Glutamatergic neuron (in vitro differentiated cells): ENCODE measurements around the gene CHST8. TPM values are rescaled to one million over a fixed set of nuclear protein-coding genes. Genes with fewer than 3 reads are reported as not detected.
A peak's percentile ranks its signal among the peaks of the same experiment; 100 is the strongest.

Experiments used
- DNase-seq: peaks from one replicate; pipeline ENCODE4 v3.0.0; 2022
- H3K27ac Mint-ChIP-seq: one replicate; pipeline ENCODE4 v1.8.0; 2020; ENCODE audit warnings: mild to moderate bottlenecking, mixed read lengths, inconsistent platforms; ENCODE audit not compliant: unreplicated experiment
- H3K27me3 Mint-ChIP-seq: one replicate; pipeline ENCODE4 v1.8.0; 2020; ENCODE audit warnings: mild to moderate bottlenecking, moderate library complexity, mixed read lengths, inconsistent platforms; ENCODE audit not compliant: unreplicated experiment
- H3K36me3 Mint-ChIP-seq: one replicate; pipeline ENCODE4 v1.8.0; 2020; ENCODE audit warnings: mild to moderate bottlenecking, mixed read lengths, inconsistent platforms; ENCODE audit not compliant: unreplicated experiment
- H3K4me1 Mint-ChIP-seq: one replicate; pipeline ENCODE4 v1.8.0; 2020; ENCODE audit warnings: mild to moderate bottlenecking, low read depth, mixed read lengths, inconsistent platforms; ENCODE audit not compliant: unreplicated experiment
- H3K4me3 Mint-ChIP-seq: one replicate; pipeline ENCODE4 v1.8.0; 2020; ENCODE audit warnings: mild to moderate bottlenecking, mixed read lengths, inconsistent platforms; ENCODE audit not compliant: unreplicated experiment
- H3K9me3 Mint-ChIP-seq: one replicate; pipeline ENCODE4 v1.8.0; 2020; ENCODE audit warnings: mild to moderate bottlenecking, moderate library complexity, mixed read lengths, inconsistent platforms; ENCODE audit not compliant: unreplicated experiment
- CTCF ChIP-seq: fragments of 200-600 bp; sonication (generic); IDR thresholded peaks from one replicate; pipeline ENCODE4 v1.5.0; 2021; ENCODE audit not compliant: partially characterized antibody, unreplicated experiment
- total RNA-seq: library from RNA; stranded (reverse); fragmentation: NEBNext Ultra II Directional; extraction: Animal tissue kit (Norgen Biotek cat#: 25700); gene quantifications from one replicate; pipeline ENCODE4 v1.2.1, GENCODE V29; 2021; ENCODE audit not compliant: unreplicated experiment

The CHST8 gene
- total RNA-seq, 1 donor from 2014 or later, result 235 TPM

DNA sequence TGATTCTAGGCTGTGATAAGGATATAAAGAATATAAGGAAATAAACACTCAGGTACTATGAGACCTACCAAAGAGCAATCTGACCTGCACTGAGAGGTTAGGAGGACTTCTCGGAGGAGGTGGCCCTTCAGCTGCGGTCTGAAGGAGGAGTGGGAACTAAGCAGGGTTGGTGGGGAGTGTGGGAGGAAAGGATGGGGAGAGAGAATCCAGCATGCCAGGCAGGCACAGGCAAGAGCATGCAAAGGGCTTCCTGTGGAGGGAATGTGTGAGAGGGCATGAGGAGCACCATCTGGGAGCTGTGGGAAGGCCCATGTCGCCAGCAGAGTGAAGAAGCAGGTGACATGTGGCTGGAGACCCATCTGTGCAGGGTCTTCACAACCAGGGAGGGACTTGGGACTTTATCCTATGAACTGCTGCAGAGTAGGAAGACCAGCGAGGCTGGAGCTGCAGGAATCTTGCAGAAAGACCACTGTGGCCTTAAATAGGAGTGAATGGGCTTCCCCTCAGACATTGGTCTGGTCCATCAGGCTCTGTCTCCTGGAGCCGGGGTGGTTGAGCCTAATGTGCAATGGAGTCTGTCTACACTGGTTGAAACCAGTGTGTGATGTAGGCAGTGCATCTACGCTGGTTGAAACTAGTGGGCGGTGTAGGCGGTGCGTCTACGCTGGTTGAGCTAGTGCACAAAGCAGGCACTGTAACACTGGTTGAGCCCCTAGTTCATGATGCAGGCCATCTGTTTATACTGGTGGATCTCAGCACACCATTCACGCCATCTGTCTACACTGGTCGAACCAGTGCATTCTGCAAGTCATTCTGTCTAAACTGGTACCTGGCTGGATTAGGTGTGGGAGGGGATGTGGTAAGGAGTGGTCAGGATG lies 6.4 kb downstream of the CHST8 start:
- no peak for TF ChIP-seq CTCF
- peaks cover 64% of the 10 kb centered on the region for H3K4me1 Mint-ChIP-seq
- peak overlapping the region; percentile 62 for H3K27ac Mint-ChIP-seq
- peaks cover 18% of the 10 kb centered on the region for H3K27me3 Mint-ChIP-seq
- peak overlapping the region; percentile 78 for H3K4me3 Mint-ChIP-seq
- H3K36me3 Mint-ChIP-seq, result peaks cover 4% of the 10 kb centered on the region
- DNase-seq, result no peak
- peaks cover 5% of the 10 kb centered on the region for H3K9me3 Mint-ChIP-seq

- no peak overlapping the region for H3K27ac Mint-ChIP-seq
- no peak for DNase-seq
- peaks cover 5% of the 10 kb centered on the region for H3K9me3 Mint-ChIP-seq
- H3K27me3 Mint-ChIP-seq, result peaks cover 17% of the 10 kb centered on the region
- H3K4me3 Mint-ChIP-seq, result peak overlapping the region; percentile 78
- H3K36me3 Mint-ChIP-seq, result peaks cover 4% of the 10 kb centered on the region
- H3K4me1 Mint-ChIP-seq, result peaks cover 61% of the 10 kb centered on the region
- TF ChIP-seq CTCF, result no peak
Observed at GRCh38 chr19:33628921-33629825, 7.4 kb downstream of the CHST8 start.

DNA sequence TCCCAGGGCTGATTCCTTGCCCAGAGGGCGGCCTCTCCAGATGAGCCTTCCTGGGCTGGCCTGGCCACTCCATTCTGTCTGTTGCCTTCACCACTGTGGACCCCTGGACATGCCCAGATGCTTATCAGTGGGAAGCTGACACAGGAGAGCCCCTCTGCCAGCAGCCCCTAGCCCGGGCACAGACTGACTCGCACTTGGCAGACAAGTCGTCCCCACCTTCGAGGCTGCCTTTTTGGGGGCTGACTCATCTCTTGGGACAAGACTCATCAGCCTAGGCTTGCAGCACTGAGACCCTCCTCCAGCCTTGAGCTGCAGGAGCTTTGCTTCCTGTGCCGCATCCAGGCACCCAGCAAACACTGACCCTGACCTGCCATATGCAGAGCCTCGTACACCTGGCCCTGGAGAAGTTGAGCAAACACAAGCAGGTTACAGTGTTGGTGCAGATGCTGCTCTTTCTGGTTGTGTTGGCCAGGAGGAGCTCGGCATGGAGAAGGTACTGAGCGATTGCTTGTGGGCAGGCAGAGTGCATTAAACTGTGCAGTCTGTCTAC lies 8.1 kb downstream of the CHST8 start:
- no peak for DNase-seq
- no peak for TF ChIP-seq CTCF
- H3K4me3 Mint-ChIP-seq, result no peak overlapping the region
- peaks cover 4% of the 10 kb centered on the region for H3K36me3 Mint-ChIP-seq
- H3K9me3 Mint-ChIP-seq, result peaks cover 5% of the 10 kb centered on the region
- peaks cover 57% of the 10 kb centered on the region for H3K4me1 Mint-ChIP-seq
- peaks cover 11% of the 10 kb centered on the region for H3K27me3 Mint-ChIP-seq
- no peak overlapping the region for H3K27ac Mint-ChIP-seq

DNA sequence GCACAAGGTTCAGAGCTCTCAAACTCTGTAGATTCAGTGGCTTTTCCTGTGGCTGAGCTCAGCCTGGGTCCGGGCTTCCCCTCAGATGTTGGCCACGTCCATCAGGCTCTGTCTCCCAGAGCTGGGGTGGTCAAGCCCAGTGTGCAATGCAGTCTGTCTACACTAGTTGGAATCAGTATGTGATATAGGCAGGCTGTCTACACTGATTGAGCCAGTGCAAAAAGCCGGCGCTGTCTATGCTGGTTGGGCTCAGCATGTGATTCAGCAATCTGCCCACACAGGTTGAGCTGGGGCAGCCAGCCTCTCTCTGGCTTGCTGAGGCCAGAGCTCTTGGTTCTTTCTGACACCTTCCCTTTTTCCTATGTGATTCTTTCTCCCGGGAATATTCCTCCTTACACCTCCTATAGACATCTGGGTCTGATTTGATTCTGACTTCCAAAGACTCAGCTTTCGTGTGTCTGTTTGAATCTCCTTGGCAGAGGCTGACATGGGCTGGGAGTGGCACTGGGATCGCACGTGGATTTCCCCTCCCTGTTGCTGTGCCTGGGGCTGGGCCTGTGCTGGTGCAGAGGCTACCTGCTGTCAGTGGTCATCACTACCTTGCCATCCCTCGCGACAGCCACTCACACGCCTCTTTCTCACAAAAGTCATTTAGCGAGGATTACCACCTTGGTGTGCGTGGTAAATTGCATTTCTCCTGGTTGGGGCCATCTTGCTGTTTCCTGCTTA lies 9.3 kb downstream of the CHST8 start:
- Mint-ChIP-seq H3K27ac (peak overlapping the region; percentile 78), H3K4me1 (peaks cover 57% of the 10 kb centered on the region), H3K4me3 (peak overlapping the region; percentile 41), H3K27me3 (peaks cover 11% of the 10 kb centered on the region), H3K9me3 (peaks cover 5% of the 10 kb centered on the region), H3K36me3 (peaks cover 9% of the 10 kb centered on the region)
- TF ChIP-seq CTCF, result no peak
- DNase-seq, result no peak
